Hepatocyte (in vitro differentiated cells): ENCODE data around the gene ACKR1.

Experiments
- CTCF ChIP-seq: fragments of 200-600 bp; sonication (generic); IDR thresholded peaks from 2 replicates; pipeline ENCODE4 v1.5.1; 2016; ENCODE audit warnings: antibody characterized with exemption, mild to moderate bottlenecking; ENCODE audit not compliant: poor library complexity
- EZH2 ChIP-seq: fragments of 200-600 bp; sonication (generic); IDR thresholded peaks from 2 replicates; pipeline ENCODE4 v1.6.1; 2016; ENCODE audit warnings: antibody characterized with exemption, mild to moderate bottlenecking, borderline replicate concordance

- no peak for TF ChIP-seq CTCF
- no peak for TF ChIP-seq EZH2
Observed at GRCh38 chr1:159173320-159173719, 31.4 kb upstream of the ACKR1 start.
